GM18526 (cell line): ENCODE results near the gene PRMT9.

Experiments used
- POLR2A ChIP-seq: IDR thresholded peaks from 3 replicates; pipeline ENCODE4 v1.6.1; 2011; ENCODE audit not compliant: insufficient read length; ENCODE audit errors: extremely low read depth

Gene PRMT9

GRCh38 chr4:147704846-147705245 lies 20.9 kb upstream of the PRMT9 start:
- TF ChIP-seq POLR2A, result no peak

GRCh38 chr4:147696866-147697265 lies 12.9 kb upstream of the PRMT9 start:
- TF ChIP-seq POLR2A, result no peak

GRCh38 chr4:147693218-147693617 lies 9.3 kb upstream of the PRMT9 start:
- TF ChIP-seq POLR2A, result no peak

- TF ChIP-seq POLR2A, result no peak
Observed at GRCh38 chr4:147691820-147692219, 7.9 kb upstream of the PRMT9 start.

- TF ChIP-seq POLR2A, result no peak
Observed at GRCh38 chr4:147689067-147689466, 5.1 kb upstream of the PRMT9 start.

GRCh38 chr4:147683188-147683591 lies 773 bp downstream of the PRMT9 start:
- no peak for TF ChIP-seq POLR2A

DNA sequence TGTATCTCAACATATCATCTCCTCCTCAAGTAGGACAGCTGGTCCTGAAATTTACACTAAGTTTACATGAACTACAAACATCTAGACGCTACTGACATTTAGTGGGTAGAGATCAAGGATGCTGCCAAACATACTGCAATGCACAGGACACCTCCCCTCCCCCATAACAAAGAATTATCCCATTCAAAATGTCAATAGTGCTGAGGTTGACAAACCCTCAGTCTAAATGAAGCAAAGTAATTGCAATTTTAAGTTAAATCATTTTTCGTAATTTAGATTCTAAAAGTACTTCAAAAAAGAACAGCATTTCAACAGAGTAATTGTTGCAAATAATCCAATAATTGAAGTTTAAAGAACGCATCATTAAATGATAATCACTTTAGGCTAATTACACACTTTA lies 1.2 kb downstream of the PRMT9 start:
- no peak for TF ChIP-seq POLR2A

DNA sequence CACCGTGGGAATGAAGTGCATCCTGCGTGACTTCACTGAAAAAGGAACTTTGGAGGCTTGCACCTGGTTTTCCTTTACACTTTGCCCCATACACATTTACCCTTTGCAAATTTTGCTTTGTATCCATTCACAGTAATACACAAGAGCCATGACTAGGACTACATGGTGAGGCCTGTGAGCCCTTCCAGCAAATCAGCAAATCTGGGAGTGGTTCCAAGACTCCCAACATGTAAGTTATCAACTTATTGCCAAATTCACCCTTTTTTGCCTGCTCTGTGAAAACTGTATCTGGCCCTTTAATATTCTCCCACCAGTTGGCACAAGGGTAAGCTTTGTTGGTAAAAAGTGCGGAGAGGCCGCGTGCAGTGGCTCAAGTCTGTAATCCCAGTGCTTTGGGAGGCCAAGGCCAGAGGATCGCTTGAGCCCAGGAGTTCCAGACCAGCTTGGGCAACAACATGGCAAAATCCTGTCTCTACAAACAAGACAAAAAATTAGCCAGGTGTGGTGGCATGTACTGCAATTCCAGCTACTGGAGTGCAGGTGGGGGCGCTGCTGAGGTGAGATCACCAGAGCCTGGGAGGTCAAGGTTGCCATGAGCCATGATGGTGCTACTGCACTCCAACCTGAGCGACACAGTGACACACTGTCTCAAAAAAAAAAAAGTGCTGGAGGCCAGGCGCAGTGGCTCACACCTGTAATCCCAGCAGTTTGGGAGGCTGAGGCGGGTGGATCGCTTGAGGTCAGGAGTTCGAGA lies 5.0 kb downstream of the PRMT9 start:
- TF ChIP-seq POLR2A, result no peak

GRCh38 chr4:147678106-147678505 lies 5.9 kb downstream of the PRMT9 start:
- no peak for TF ChIP-seq POLR2A

DNA sequence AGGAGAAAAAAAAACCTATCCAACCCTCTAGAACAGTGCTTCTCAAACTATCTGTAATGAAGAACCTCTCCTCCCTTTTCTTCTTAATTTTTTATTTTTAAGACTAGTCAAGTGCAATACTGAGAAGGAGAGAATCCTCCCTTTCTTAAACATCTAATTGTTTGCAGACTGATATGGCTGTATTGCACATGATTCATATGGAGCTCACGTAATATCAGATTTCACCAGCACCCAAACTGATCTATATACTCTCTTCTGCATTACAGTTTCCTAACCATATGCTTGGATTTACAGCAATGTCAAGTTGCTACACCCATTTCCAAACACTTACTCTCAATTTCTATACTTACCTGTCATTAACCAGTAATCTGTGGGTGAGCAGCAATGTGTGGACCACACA lies 9.5 kb downstream of the PRMT9 start:
- TF ChIP-seq POLR2A, result no peak

- TF ChIP-seq POLR2A, result no peak
Observed at GRCh38 chr4:147674073-147674472, 9.9 kb downstream of the PRMT9 start.

DNA sequence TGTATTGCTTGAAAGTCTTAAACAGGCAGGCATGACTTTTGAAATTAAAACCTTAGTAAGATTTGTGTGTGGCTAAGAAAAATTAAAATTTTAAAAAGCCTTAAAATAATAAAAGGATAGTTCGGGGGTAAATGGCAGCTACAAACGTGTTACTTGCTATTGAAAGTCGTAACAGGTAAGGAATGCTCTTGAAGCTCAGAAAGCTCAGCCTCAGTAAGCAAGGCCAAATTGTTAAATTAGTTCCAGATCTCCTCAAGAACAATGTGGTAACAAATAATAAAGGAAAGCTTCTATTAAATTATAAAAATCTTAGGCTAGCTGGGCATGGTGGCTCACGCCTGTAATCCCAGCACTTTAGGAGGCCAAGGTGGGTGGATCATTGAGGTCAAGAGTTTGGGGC lies 25.5 kb downstream of the PRMT9 start:
- TF ChIP-seq POLR2A, result no peak

DNA sequence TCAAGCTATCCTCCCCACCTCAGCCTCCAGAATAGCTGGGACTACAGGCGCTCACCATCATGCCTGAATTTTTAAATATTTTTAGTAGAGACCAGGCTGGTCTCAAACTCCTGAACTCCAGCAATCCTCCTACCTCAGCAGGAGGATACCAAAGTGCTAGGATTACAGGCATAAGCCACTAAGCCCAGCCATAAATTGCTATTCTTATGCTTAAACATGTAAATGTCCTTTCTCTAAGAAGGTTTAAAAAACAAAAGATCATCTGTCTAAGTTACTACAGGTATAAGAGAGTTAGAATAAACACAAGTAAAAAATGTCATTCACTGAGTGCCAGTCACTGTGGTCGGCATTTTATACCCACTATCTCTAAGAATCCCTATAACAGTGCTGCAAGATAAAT lies 28.3 kb downstream of the PRMT9 start:
- no peak for TF ChIP-seq POLR2A

DNA sequence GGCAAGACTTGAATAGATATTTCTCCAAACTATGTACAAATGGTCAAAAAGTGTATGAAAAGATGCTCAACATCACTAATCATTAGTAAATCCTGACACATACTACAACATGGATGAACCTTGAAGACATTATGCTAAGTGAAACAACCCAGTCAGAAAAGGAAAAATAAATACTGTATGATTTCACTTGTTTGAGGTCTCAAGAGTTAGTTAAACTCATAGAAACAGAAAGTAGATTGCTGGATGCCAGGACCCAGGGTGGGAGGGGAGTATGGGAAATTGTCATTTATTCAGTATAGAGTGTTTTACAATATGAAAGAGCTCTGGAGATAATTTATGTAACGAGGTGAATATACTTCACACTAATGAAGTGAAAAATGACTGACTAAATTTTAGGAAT lies 32.4 kb downstream of the PRMT9 start:
- no peak for TF ChIP-seq POLR2A

GRCh38 chr4:147648656-147649055 lies 35.3 kb downstream of the PRMT9 start:
- TF ChIP-seq POLR2A, result no peak

- TF ChIP-seq POLR2A, result no peak
Observed at GRCh38 chr4:147645099-147645498, 38.9 kb downstream of the PRMT9 start.

DNA sequence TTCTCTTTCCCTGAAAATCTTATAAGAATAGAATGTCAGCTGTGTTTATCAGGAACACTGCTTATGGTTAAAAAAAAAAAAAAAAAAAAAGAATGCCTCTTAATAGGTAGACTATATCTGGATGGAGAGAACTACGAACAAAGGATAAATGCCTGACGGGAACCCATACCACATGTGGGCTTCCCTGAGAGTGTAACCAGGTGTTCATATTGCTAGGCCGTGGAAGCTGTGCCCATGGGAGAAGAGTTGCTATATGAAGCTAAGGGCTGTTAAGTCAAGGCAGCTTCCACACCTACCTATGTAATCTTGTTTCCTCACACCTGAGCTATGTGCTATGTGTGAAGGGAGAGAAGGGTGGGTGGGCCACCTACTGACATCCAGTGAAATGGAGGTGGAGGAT lies 39.5 kb downstream of the PRMT9 start:
- TF ChIP-seq POLR2A, result no peak
